ENCODE data around the gene ITGBL1. TPM values are rescaled to one million over a fixed set of nuclear protein-coding genes. Genes with fewer than 3 reads are reported as not detected.

ITGBL1 gene
- total and polyA plus RNA-seq, 2 donors (not counting 1 experiment from before 2014, with no cell fraction given), result not detected

- DNase-seq, result no peak
- H3K4me1 Mint-ChIP-seq, result no peaks in the 10 kb centered on the region
- Histone ChIP-seq H3K4me3 (ENCODE audit: control extremely low read depth in 1 of 5, extremely low read depth in 1 of 5, insufficient read depth in 1 of 5, low read depth in 2 of 5, low read length in 4 of 5) (no peak overlapping the region), H4K20me1 (ENCODE audit: control insufficient read depth, insufficient read depth, low read length, poor library complexity, severe bottlenecking) (no peaks in the 10 kb centered on the region), H3K4me2 (replicated peaks; ENCODE audit: low read depth, low read length, poor library complexity, severe bottlenecking) (no peak overlapping the region), H3K79me2 (ENCODE audit: control insufficient read depth, insufficient read depth, low read length) (no peaks in the 10 kb centered on the region), H3K4me1 (ENCODE audit: control insufficient read depth in 2 of 2, insufficient read depth in 2 of 2, low read length in 2 of 2) (no peaks in the 10 kb centered on the region), H3K27ac (ENCODE audit: low read length in 2 of 2) (no peak overlapping the region), H3K9ac (ENCODE audit: low read length) (no peak overlapping the region), H3K9me3 (ENCODE audit: control extremely low read depth in 1 of 3, control insufficient read depth in 2 of 3, insufficient read depth in 1 of 3, low read length in 2 of 3) (no peaks in the 10 kb centered on the region), H3K36me3 (replicated peaks in 1 of 2; ENCODE audit: control extremely low read depth in 1 of 2, control insufficient read depth in 1 of 2, extremely low read depth in 1 of 2, insufficient read depth in 2 of 2, low read length in 1 of 2) (no peaks in the 10 kb centered on the region), H2AFZ (ENCODE audit: insufficient read depth, low read depth, low read length, poor library complexity, severe bottlenecking) (no peak overlapping the region), H3K27me3 (replicated peaks in 1 of 4; ENCODE audit: control extremely low read depth in 1 of 4, control insufficient read depth in 3 of 4, insufficient read depth in 4 of 4, low read length in 3 of 4) (no peaks in the 10 kb centered on the region)
- H3K9me3 Mint-ChIP-seq (ENCODE audit: insufficient read depth), result no peaks in the 10 kb centered on the region
- no peak for TF ChIP-seq CTCF (IDR thresholded peaks at IDR 0.05)
- H3K4me3 Mint-ChIP-seq, result no peak overlapping the region
- H3K27me3 Mint-ChIP-seq, result peaks cover 10% of the 10 kb centered on the region
- no peak for ATAC-seq (ENCODE audit: low read depth)
- POLR2A ChIA-PET, result no interaction called here
- no CpG with 5 or more reads among the region's 5 CpGs for WGBS (ENCODE audit: insufficient coverage)
- intact Hi-C loops (cut with micrococcal nuclease), result no loop called here
- CTCF ChIA-PET, result no interaction called here
- no peak overlapping the region for H3K27ac Mint-ChIP-seq
These were observed 195.3 kb downstream of the ITGBL1 start for GRCh38 chr13:101647760-101648159.

GRCh38 chr13:101648766-101649487, 196.5 kb downstream of the ITGBL1 start:
- Histone ChIP-seq H3K4me2 (replicated peaks; ENCODE audit: low read depth, low read length, poor library complexity, severe bottlenecking) (no peak overlapping the region), H4K20me1 (ENCODE audit: control insufficient read depth, insufficient read depth, low read length, poor library complexity, severe bottlenecking) (no peaks in the 10 kb centered on the region), H3K4me1 (ENCODE audit: control insufficient read depth in 2 of 2, insufficient read depth in 2 of 2, low read length in 2 of 2) (no peaks in the 10 kb centered on the region), H2AFZ (ENCODE audit: insufficient read depth, low read depth, low read length, poor library complexity, severe bottlenecking) (no peak overlapping the region), H3K27me3 (replicated peaks in 1 of 4; ENCODE audit: control extremely low read depth in 1 of 4, control insufficient read depth in 3 of 4, insufficient read depth in 4 of 4, low read length in 3 of 4) (no peaks in the 10 kb centered on the region), H3K9ac (ENCODE audit: low read length) (no peak overlapping the region), H3K4me3 (ENCODE audit: control extremely low read depth in 1 of 5, extremely low read depth in 1 of 5, insufficient read depth in 1 of 5, low read depth in 2 of 5, low read length in 4 of 5) (no peak overlapping the region), H3K27ac (ENCODE audit: low read length in 2 of 2) (no peak overlapping the region), H3K36me3 (replicated peaks in 1 of 2; ENCODE audit: control extremely low read depth in 1 of 2, control insufficient read depth in 1 of 2, extremely low read depth in 1 of 2, insufficient read depth in 2 of 2, low read length in 1 of 2) (no peaks in the 10 kb centered on the region), H3K9me3 (ENCODE audit: control extremely low read depth in 1 of 3, control insufficient read depth in 2 of 3, insufficient read depth in 1 of 3, low read length in 2 of 3) (no peaks in the 10 kb centered on the region), H3K79me2 (ENCODE audit: control insufficient read depth, insufficient read depth, low read length) (no peaks in the 10 kb centered on the region)
- CTCF ChIA-PET, result no interaction called here
- DNase-seq (no peak), ATAC-seq (ENCODE audit: low read depth) (no peak)
- H3K9me3 Mint-ChIP-seq (ENCODE audit: insufficient read depth), result peaks cover 1% of the 10 kb centered on the region
- peaks cover 13% of the 10 kb centered on the region for H3K27me3 Mint-ChIP-seq
- POLR2A ChIA-PET, result no interaction called here
- intact Hi-C loops (cut with micrococcal nuclease), result no loop called here
- no peak overlapping the region for H3K4me3 Mint-ChIP-seq
- no peak for TF ChIP-seq CTCF (IDR thresholded peaks at IDR 0.05)
- TF ChIP-seq EZH2 (IDR thresholded peaks at IDR 0.05; ENCODE audit: borderline replicate concordance, insufficient read depth, low read depth, low read length, poor library complexity, severe bottlenecking), result no peak
- H3K4me1 Mint-ChIP-seq, result no peaks in the 10 kb centered on the region
- no peak overlapping the region for H3K27ac Mint-ChIP-seq

Data from B cell (primary cell).